RWPE1 (cell line): ENCODE data around the gene FGF14.

ENCODE experiments used
- CTCF ChIA-PET: fragments of 350-600 bp; sonication (Branson Sonifier 250); formaldehyde crosslinking; extraction: SDS; loops from one replicate; lab custom pipeline; 2021; lab: Yijun Ruan, JAX
- POLR2A ChIA-PET: fragments of 400-600 bp; formaldehyde crosslinking; extraction: SDS; loops from one replicate; lab custom pipeline; 2020; ENCODE audit warnings: antibody characterized with exemption; ENCODE audit not compliant: low non-redundant PET; lab: Yijun Ruan, JAX
- DNase-seq: peaks from one replicate; pipeline ENCODE4 v3.0.0; 2012; ENCODE audit warnings: low spot score
- H3K27ac ChIP-seq: fragments of 450-650 bp; 2 replicates; pipeline ENCODE4 v1.5.1; 2017
- TF ChIP-seq, protein P1 (sequence below): fragments of 450-650 bp; conservative IDR thresholded peaks from 2 replicates; pipeline ENCODE4 v1.5.1; 2017; ENCODE audit warnings: low read depth, mild to moderate bottlenecking

FGF14 gene

DNA sequence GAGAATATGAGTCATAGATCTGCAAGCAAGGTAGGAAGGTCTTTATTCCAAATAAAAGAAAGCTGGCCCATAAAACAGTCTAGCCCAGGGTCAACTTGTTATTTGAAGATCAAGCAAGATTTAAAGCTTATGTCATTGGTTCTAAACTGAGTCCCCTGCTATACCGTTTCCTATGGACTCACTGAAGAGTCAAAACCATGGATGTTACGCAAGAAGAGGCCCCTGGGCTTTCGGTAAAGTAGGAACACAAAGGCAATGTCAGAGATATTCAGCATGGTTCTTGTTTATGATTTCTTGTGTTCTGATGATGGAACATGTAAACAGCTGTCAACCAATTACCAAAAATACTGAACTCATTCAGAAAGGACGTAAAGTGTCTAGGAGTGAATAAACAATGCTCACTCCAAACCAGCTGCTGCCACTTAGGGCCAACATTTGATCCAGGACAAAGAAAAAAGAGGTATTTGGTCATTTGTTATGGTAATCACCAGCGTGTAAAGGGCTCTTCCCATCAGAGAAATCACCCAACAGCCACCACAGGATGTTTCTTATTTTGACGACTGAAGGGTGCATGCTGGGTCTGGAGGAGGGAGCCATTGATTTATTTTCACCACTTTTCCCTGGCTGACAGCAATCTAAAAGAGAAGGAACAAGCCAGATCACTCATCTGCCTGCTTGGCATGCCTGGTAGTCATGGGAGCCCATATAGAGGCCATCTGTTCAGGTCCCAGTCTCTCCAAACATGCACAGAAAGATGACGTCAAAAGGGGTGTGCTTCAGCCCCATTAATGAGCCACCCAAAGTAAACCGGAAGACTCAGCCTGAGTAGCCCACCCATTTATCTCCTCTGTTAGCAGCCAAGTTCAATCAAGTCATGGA lies 68.3 kb downstream of the FGF14 start:
- POLR2A ChIA-PET, result no interaction called here
- TF ChIP-seq, protein P1, sequence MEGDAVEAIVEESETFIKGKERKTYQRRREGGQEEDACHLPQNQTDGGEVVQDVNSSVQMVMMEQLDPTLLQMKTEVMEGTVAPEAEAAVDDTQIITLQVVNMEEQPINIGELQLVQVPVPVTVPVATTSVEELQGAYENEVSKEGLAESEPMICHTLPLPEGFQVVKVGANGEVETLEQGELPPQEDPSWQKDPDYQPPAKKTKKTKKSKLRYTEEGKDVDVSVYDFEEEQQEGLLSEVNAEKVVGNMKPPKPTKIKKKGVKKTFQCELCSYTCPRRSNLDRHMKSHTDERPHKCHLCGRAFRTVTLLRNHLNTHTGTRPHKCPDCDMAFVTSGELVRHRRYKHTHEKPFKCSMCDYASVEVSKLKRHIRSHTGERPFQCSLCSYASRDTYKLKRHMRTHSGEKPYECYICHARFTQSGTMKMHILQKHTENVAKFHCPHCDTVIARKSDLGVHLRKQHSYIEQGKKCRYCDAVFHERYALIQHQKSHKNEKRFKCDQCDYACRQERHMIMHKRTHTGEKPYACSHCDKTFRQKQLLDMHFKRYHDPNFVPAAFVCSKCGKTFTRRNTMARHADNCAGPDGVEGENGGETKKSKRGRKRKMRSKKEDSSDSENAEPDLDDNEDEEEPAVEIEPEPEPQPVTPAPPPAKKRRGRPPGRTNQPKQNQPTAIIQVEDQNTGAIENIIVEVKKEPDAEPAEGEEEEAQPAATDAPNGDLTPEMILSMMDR, result no peak
- DNase-seq, result no peak
- H3K27ac ChIP-seq, result no peak overlapping the region
- CTCF ChIA-PET, result no interaction called here

DNA sequence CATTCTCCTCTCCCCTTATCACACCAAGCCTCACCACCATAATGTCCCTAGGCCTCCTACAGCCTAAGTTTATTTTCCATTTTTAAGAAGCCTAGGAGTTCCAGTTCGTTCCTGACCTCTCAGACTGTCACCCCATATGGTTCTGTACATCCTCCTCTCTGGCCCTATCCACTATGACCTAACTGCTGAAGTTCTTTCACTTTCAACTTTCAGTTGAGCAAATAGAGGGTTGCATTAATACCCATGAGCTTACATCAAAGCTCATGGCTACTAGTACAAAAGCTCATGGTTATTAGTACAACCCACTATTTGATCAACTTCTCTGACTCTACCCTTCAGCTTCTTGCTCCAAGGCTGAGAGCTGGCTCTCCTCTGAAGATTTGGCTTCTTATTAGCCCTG lies 72.9 kb downstream of the FGF14 start:
- TF ChIP-seq, protein P1, result no peak
- no peak overlapping the region for H3K27ac ChIP-seq
- ChIA-PET CTCF (no interaction called here), POLR2A (no interaction called here)
- no peak for DNase-seq

DNA sequence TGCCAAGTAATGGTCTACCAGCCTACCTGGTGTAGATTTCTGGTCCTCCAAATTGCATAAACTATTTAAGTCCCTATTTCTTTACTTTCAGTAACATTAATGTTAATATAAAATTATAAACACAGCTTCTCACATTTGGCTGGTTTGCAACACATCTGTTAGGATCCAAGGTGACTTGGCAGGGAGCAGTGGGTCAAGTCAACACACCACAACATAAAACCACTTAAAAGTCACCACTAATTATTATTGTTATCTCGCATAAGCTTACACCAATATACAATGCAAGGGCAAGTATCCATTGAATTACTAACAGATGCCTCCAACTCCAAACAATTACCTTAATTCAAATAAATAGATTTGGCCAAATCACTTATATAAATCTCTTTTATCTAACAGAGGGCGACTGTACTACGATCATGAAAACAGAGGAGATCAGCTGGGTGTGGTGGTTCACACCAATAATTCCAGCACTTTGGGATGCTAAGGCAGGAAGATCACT lies 74.7 kb downstream of the FGF14 start:
- DNase-seq, result no peak
- ChIA-PET CTCF (no interaction called here), POLR2A (no interaction called here)
- TF ChIP-seq, protein P1, result no peak
- no peak overlapping the region for H3K27ac ChIP-seq

DNA sequence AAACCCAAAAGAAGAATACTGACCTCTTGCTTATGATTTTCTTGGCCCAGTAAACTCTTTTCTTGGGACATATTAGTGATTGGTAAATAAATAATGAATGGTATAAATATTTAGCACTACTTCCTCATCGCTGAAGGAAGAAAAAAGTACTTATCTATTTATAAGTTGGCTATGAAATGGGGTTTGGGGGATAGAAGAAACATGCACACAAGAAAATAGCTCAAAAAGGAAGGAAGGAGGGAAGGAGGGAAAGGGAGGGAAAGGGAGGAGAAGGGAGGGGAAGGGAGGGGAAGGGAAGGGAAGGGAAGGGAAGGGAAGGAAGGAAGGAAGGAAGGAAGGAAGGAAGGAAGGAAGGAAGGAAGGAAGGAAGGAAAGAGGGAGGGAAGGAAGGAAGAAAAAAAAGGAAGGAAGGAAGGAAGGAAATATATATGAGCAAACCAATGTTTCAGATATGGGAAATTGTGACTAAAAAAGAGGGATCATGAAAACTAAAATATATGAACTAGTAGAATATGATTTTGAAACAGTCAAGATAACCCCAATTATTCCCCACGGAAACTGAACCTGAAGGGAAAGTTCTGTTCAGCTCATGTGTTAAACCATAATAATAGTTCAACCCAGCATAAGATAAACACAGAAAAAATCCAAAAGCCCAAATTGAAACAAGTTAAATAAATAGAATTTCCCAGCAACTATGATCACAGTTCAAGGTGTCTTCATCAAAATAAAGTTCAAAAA lies 75.3 kb downstream of the FGF14 start:
- no peak overlapping the region for H3K27ac ChIP-seq
- TF ChIP-seq, protein P1, result no peak
- POLR2A ChIA-PET, result no interaction called here

DNA sequence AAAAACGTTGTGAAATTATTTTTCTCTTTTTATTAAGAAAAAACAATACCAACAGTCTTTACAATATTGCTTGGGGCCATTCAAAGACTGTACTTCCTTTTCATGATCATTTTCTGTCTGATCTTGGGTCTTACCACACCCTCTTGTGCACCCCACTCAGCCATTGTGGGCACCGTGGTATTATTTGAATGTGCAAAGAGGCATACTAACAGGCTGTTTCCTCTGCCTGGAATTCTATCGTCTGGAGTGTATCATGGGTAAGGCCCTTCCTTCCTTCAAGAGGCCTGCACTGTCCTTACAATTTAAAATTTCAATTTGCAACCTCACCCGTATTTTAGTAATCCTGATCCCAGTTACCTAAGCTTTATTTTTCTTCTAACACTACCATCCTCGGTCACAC lies 76.5 kb downstream of the FGF14 start:
- ChIA-PET POLR2A (no interaction called here), CTCF (interaction anchor here (0.7 kb wide), 1 partner anchor 90 kb away, joined by 5 read pairs; no protein-coding TSS in a partner anchor)
- H3K27ac ChIP-seq, result no peak overlapping the region
- TF ChIP-seq, protein P1, result no peak
- DNase-seq, result no peak

More for the DNA sequence above, 75.3 kb downstream of the FGF14 start:
- CTCF ChIA-PET, result no interaction called here
- no peak for DNase-seq

DNA sequence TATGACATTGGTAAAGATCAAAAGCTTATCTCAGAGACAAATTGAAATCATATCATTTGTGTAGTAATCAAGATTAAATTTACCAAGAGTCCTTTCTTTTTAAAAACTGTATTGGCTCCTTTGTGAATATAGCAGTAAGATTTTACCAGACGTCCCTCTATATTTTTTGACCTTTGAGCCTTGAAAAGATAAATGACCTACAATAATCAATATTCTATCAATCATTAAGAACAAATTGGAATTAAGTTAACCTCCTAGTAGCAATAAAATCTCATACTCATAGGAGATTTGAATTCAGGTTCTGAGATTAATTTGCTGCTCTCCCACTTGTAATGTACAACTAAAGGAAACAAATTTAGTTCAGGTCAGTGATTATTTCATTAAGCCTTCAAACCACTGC lies 78.3 kb downstream of the FGF14 start:
- CTCF ChIA-PET, result no interaction called here
- no peak overlapping the region for H3K27ac ChIP-seq
- TF ChIP-seq, protein P1, result no peak
- DNase-seq, result no peak
- POLR2A ChIA-PET, result no interaction called here
